Psoas muscle (tissue), 8 donors: ENCODE measurements around the gene ADCY1. TPM values are rescaled to one million over a fixed set of nuclear protein-coding genes. Genes with fewer than 3 reads are reported as not detected.

Experiments used
- ATAC-seq, 4 donors: fragments of 200-7000 bp; cut with Tn5 transposase; one replicate each; pipeline ENCODE4 v1.9.1; 2020; ENCODE audit warnings: moderate library complexity in 3 of 4, mild to moderate bottlenecking in 2 of 4
- DNase-seq, 2 donors: peaks; one replicate each; pipeline ENCODE4 v3.0.0-alpha.2; 2020
- H3K27ac ChIP-seq: fragments of 200-600 bp; one replicate; pipeline ENCODE4 v1.8.0; 2022
- H3K27me3 ChIP-seq, 3 donors: fragments of 200-600 bp in 1 of 3; one replicate each; pipeline versions ENCODE4 v1.6.1 to v1.8.0; 2013 to 2022; ENCODE audit warnings: low read length in 2 of 3, mild to moderate bottlenecking in 2 of 3, moderate library complexity in 1 of 3; ENCODE audit not compliant: insufficient read depth in 3 of 3
- H3K36me3 ChIP-seq, 2 donors: fragments of 200-600 bp in 1 of 2; one replicate each; pipeline versions ENCODE4 v1.6.1 to v1.8.0; 2013 to 2022; ENCODE audit warnings: low read depth in 1 of 2, mild to moderate bottlenecking in 1 of 2, moderate library complexity in 1 of 2; ENCODE audit not compliant: insufficient read depth in 1 of 2
- H3K4me1 ChIP-seq: fragments of 200-600 bp; one replicate; pipeline ENCODE4 v1.8.0; 2022
- H3K4me3 ChIP-seq: fragments of 200-600 bp; one replicate; pipeline ENCODE4 v1.8.0; 2022; ENCODE audit warnings: mild to moderate bottlenecking
- H3K9me3 ChIP-seq: fragments of 200-600 bp; one replicate; pipeline ENCODE4 v1.8.0; 2022
- WGBS, 3 donors: extraction: QIAGEN DNeasy Blood & Tissue Kit; methylation state at CpG; one replicate each; pipeline versions ENCODE4 v1.1.6 to v1.1.7; 2013; 5-methylcytosine and 5-hydroxymethylcytosine counted together
- intact Hi-C, 2 donors: fragments of 100-400 bp; cut with DNase I; formaldehyde crosslinking; loops; one replicate each; pipeline versions ENCODE4 v1.11.0 to v1.14.2; 2022
- polyA plus RNA-seq, 3 donors: library from polyadenylated mRNA; stranded (reverse); fragments of 200-250 nt; gene quantifications; one replicate each; pipeline ENCODE4 v1.2.3, GENCODE V29; 2013
- total RNA-seq, 4 donors: library from RNA; stranded (reverse); fragmentation: NEBNext Ultra II Directional in 2 of 4; extraction: Animal tissue kit (Norgen Biotek cat#: 25700) in 2 of 4; gene quantifications; one replicate each; pipeline versions ENCODE4 v1.2.1 to v1.2.4, GENCODE V29; 2021 to 2023
- TF ChIP-seq, protein P1 (sequence below): fragments of 200-600 bp; IDR thresholded peaks from one replicate; pipeline ENCODE4 v1.8.0; 2022; ENCODE audit warnings: antibody characterized with exemption
- donor health status: healthy with polysubstance abuse.
- donor health status: DM: no; HTN: no; CAD: no; lungs with moderate emphysema.
- donor health status: Bipolar disorder and iron deficiency.
- donor health status: healthy.
- donor health status: DM: yes; HTN: yes; CAD: no.
- donor health status: DM: no; HTN: no; CAD: no.
- donor health status: DM: no; HTN: no; CAD: no.
- donor health status: DM: yes; HTN: yes; CAD: no.

Gene ADCY1
- total and polyA plus RNA-seq, 7 donors: 1.3 to 4.3 (median 2.2) TPM

DNA sequence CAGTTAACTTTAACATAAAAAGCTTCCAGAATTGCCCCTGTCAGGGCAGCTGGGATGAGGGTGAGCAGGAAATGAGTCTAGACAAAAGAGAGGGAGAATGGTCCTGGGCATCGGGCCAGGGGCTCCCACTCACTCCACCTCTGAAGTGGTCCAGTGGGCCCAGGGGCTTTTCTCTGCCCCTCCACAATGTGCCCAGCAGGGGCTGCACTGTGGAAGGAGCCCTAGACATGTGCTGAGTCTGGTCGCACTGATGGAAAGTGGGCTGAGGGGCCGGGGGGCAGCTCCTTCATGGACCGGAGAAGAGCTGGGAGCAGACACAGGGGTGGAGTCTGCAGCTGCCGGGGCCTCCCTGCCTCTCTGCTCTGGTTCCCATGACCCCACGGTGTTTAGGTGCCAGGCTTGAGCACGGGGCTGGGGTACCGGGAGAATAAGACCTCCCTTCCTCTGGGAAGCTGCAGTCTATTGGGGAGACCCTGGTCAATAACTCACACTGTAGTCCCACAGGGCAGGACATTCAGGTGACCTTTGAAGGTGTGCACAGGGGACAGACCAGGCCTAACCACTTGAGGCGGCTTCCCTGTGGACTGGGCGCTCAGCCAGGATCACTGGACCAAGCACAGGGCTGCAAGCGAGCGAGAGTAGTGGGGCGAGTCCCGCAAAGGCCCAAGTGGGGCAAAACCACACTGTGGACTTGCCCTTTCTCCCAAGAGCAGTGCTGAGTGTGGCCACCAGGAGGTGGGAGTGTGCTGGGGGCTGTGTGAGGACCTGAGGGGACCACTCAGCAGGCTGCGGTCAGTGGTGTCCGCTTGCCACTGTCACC, 6.1 kb downstream of the ADCY1 start:
- TF ChIP-seq, protein P1, sequence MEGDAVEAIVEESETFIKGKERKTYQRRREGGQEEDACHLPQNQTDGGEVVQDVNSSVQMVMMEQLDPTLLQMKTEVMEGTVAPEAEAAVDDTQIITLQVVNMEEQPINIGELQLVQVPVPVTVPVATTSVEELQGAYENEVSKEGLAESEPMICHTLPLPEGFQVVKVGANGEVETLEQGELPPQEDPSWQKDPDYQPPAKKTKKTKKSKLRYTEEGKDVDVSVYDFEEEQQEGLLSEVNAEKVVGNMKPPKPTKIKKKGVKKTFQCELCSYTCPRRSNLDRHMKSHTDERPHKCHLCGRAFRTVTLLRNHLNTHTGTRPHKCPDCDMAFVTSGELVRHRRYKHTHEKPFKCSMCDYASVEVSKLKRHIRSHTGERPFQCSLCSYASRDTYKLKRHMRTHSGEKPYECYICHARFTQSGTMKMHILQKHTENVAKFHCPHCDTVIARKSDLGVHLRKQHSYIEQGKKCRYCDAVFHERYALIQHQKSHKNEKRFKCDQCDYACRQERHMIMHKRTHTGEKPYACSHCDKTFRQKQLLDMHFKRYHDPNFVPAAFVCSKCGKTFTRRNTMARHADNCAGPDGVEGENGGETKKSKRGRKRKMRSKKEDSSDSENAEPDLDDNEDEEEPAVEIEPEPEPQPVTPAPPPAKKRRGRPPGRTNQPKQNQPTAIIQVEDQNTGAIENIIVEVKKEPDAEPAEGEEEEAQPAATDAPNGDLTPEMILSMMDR: no peak
- Histone ChIP-seq H3K9me3 (no peaks in the 10 kb centered on the region), H3K36me3 (no peaks in the 10 kb centered on the region), H3K4me1 (peaks cover 3% of the 10 kb centered on the region), H3K4me3 (no peak overlapping the region), H3K27me3 (peaks cover 0 to 4% (median 0%) of the 10 kb centered on the region in 3 donors), H3K27ac (no peak overlapping the region)
- WGBS, 3 donors: 75 to 83% (median 82%) methylated on average over 16 of the region's 16 CpGs
- DNase-seq: no peak
- intact Hi-C loops: no loop called here
- no peak for ATAC-seq

DNA sequence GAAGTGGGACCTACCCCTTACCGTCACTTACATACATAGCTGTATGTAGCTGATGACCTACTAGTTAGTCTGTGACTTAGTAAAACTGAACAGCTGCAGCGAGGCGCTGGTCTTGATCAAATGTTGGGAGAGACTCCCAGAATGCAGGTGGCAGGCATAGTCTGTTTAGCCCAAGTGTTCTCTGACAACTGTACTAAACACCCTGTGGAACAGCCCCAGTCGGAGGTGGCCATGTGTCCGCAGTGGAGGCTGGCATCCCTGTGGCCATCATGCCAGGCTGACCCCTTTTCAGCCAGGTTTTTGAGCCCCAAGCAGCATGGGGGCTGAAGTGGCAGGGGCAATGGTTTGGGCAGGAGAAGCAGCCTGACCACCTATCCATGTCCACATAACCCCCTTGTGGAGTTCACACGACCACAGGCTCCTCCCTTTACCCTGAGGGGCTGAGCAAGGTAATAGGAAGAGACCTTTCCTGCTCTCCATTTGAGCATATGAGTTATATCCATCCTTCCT, 7.2 kb downstream of the ADCY1 start:
- Histone ChIP-seq H3K4me1 (no peaks in the 10 kb centered on the region), H3K36me3 (no peaks in the 10 kb centered on the region), H3K9me3 (no peaks in the 10 kb centered on the region), H3K27ac (no peak overlapping the region), H3K27me3 (no peaks in the 10 kb centered on the region), H3K4me3 (no peak overlapping the region)
- ATAC-seq: no peak
- TF ChIP-seq, protein P1: no peak
- no peak for DNase-seq
- intact Hi-C loops: no loop called here
- 69 to 87% (median 76%) methylated on average over 6 of the region's 6 CpGs for WGBS, 3 donors

DNA sequence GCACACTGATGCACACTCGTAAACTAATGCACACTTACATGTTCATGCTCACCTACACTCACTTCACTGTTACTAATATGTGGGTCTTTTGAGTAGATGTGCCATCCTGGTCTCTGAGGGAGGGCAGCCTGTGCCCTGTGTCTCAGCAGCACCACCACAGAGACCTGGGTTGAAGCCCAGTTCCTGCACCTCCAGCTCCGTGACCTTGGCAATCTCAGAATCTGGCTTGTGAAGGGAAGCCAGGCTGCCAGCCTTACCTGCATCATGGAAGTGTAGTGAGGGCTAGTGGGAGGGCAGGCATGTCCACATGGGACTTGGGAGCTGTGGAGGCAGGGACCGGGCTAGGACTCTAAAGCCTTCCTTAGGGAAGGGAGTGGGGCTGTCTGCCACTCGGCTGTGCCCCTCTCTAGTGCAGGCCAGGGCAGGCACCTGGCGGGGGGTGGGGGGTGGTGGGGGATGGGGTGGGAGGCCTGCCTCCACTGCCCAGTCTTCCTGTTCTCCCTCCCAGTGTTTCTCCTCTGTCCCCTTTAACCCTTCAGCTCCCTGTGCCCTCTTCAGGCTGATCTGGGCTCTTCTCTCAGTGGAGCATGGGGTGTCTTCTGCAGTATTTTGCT, 8.1 kb downstream of the ADCY1 start:
- DNase-seq (no peak), ATAC-seq (no peak)
- no peaks in the 10 kb centered on the region for H3K27me3 ChIP-seq
- H3K4me1 ChIP-seq: no peaks in the 10 kb centered on the region
- H3K36me3 ChIP-seq: no peaks in the 10 kb centered on the region
- H3K9me3 ChIP-seq: no peaks in the 10 kb centered on the region
- intact Hi-C loops: no loop called here
- TF ChIP-seq, protein P1: no peak
- no peak overlapping the region for H3K4me3 ChIP-seq
- H3K27ac ChIP-seq: no peak overlapping the region
- WGBS, 3 donors: 61 to 75% (median 67%) methylated on average over 4 to 5 of the region's 5 CpGs

DNA sequence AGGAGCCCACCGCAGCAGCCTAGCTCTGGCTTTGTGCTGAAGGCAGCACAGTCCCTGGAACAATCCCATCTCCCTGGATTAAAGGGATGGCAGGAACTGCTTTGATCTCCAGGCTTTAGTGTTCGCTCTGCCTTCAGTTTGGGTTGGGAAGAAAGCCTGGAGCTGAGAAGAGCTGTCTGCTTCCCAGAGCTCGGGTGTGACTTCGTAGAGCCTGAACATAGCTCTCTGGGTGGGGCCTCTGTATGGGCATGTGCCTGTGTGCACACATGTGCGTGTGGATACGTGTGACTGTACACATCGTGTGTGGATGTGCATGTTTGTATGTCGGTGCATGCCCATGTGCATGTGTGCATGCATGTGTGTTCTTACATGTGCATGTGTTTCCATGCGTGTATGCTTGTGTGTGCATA, 8.7 kb downstream of the ADCY1 start:
- H3K4me1 ChIP-seq: no peaks in the 10 kb centered on the region
- H3K36me3 ChIP-seq: no peaks in the 10 kb centered on the region
- no peaks in the 10 kb centered on the region for H3K9me3 ChIP-seq
- intact Hi-C loops: no loop called here
- no peak overlapping the region for H3K27ac ChIP-seq
- DNase-seq: no peak
- TF ChIP-seq, protein P1: no peak
- H3K27me3 ChIP-seq: no peaks in the 10 kb centered on the region
- 64 to 81% (median 75%) methylated on average over 9 of the region's 9 CpGs for WGBS, 3 donors
- H3K4me3 ChIP-seq: no peak overlapping the region
- no peak for ATAC-seq
